Tibial artery (tissue), 4 donors: ENCODE measurements around the gene MYH2.

ENCODE experiments used
- DNase-seq, 2 donors: peaks; one replicate each; pipeline ENCODE4 v3.0.0-alpha.2; 2019
- H3K27ac ChIP-seq, 2 donors: fragments of 200-600 bp; sonication (generic) in 1 of 2; 1 replicate in 1 of 2; 2 replicates in 1 of 2; pipeline ENCODE4 v1.5.1; 2018 to 2019; ENCODE audit warnings: mild to moderate bottlenecking in 1 of 2
- H3K27me3 ChIP-seq, 2 donors: fragments of 200-600 bp; sonication (generic) in 1 of 2; one replicate each; pipeline versions ENCODE4 v1.5.1 to v1.6.0; 2016 to 2019
- H3K36me3 ChIP-seq, 3 donors: fragments of 200-600 bp; sonication (generic) in 2 of 3; one replicate each; pipeline ENCODE4 v1.5.1; 2016 to 2019; ENCODE audit warnings: mild to moderate bottlenecking in 2 of 3
- H3K4me1 ChIP-seq, 4 donors: fragments of 200-600 bp; sonication (generic) in 2 of 4; 1 replicate in 3 of 4; 2 replicates in 1 of 4; pipeline ENCODE4 v1.5.1; 2016 to 2019
- H3K4me3 ChIP-seq, 2 donors: fragments of 200-600 bp; sonication (generic) in 1 of 2; 1 replicate in 1 of 2; 2 replicates in 1 of 2; pipeline ENCODE4 v1.5.1; 2018 to 2019; ENCODE audit warnings: mild to moderate bottlenecking in 2 of 2
- H3K9me3 ChIP-seq, 3 donors: fragments of 200-600 bp; sonication (generic) in 1 of 3; one replicate each; pipeline ENCODE4 v1.5.1; 2016 to 2019
- CTCF ChIP-seq, 2 experiments: fragments of 200-600 bp in 1 of 2; fragments of 450-650 bp in 1 of 2; IDR thresholded peaks; one replicate each; pipeline ENCODE4 v1.5.1; 2017 to 2019; ENCODE audit warnings: antibody characterized with exemption in 2 of 2, mild to moderate bottlenecking in 1 of 2, moderate library complexity in 1 of 2
- intact Hi-C: fragments of 100-400 bp; cut with DNase I; formaldehyde crosslinking; loops from one replicate; pipeline ENCODE4 v1.15.0; 2023; ENCODE audit warnings: low total_unique reads

Gene MYH2

GRCh38 chr17:10492004-10492403, 57.5 kb downstream of the MYH2 start:
- intact Hi-C loops, result no loop called here
- Histone ChIP-seq H3K27ac (no peak overlapping the region), H3K27me3 (no peaks in the 10 kb centered on the region), H3K9me3 (peaks cover 0 to 21% (median 18%) of the 10 kb centered on the region in 3 donors), H3K4me1 (no peaks in the 10 kb centered on the region), H3K4me3 (no peak overlapping the region), H3K36me3 (no peaks in the 10 kb centered on the region)
- no peak for TF ChIP-seq CTCF (IDR thresholded peaks at IDR 0.05)
- no peak for DNase-seq

- no peaks in the 10 kb centered on the region for H3K27me3 ChIP-seq
- no peak overlapping the region for H3K27ac ChIP-seq
- H3K4me3 ChIP-seq, result no peak overlapping the region
- H3K9me3 ChIP-seq, result peaks cover 2 to 13% (median 7%) of the 10 kb centered on the region in 3 donors
- H3K4me1 ChIP-seq, result no peaks in the 10 kb centered on the region
- H3K36me3 ChIP-seq, result no peaks in the 10 kb centered on the region
- intact Hi-C loops, result no loop called here
- no peak for DNase-seq
- TF ChIP-seq CTCF (IDR thresholded peaks at IDR 0.05), result no peak
Measured at GRCh38 chr17:10482252-10482651, 67.2 kb downstream of the MYH2 start.

GRCh38 chr17:10477701-10478100, 71.8 kb downstream of the MYH2 start:
- no peak overlapping the region for H3K27ac ChIP-seq
- H3K9me3 ChIP-seq, result peaks cover 0 to 9% (median 0%) of the 10 kb centered on the region in 3 donors
- intact Hi-C loops, result no loop called here
- DNase-seq, result no peak
- no peaks in the 10 kb centered on the region for H3K27me3 ChIP-seq
- no peak overlapping the region for H3K4me3 ChIP-seq
- no peaks in the 10 kb centered on the region for H3K36me3 ChIP-seq
- H3K4me1 ChIP-seq, result no peaks in the 10 kb centered on the region
- TF ChIP-seq CTCF (IDR thresholded peaks at IDR 0.05), result no peak

- intact Hi-C loops, result no loop called here
- no peaks in the 10 kb centered on the region for H3K36me3 ChIP-seq
- no peaks in the 10 kb centered on the region for H3K9me3 ChIP-seq
- no peak overlapping the region for H3K27ac ChIP-seq
- H3K27me3 ChIP-seq, result no peaks in the 10 kb centered on the region
- no peaks in the 10 kb centered on the region for H3K4me1 ChIP-seq
- H3K4me3 ChIP-seq, result no peak overlapping the region
- no peak for TF ChIP-seq CTCF (IDR thresholded peaks at IDR 0.05)
- no peak for DNase-seq
Measured at GRCh38 chr17:10474536-10474935, 74.9 kb downstream of the MYH2 start.

GRCh38 chr17:10471858-10472257, 77.6 kb downstream of the MYH2 start:
- no peak for DNase-seq
- H3K27me3 ChIP-seq, result no peaks in the 10 kb centered on the region
- no peaks in the 10 kb centered on the region for H3K36me3 ChIP-seq
- no peaks in the 10 kb centered on the region for H3K9me3 ChIP-seq
- no peak overlapping the region for H3K4me3 ChIP-seq
- no peak overlapping the region for H3K27ac ChIP-seq
- intact Hi-C loops, result no loop called here
- H3K4me1 ChIP-seq, result no peaks in the 10 kb centered on the region
- TF ChIP-seq CTCF (IDR thresholded peaks at IDR 0.05), result no peak
